H1 (cell line): Measurements from ENCODE around the gene GBA2. TPM values are rescaled to one million over a fixed set of nuclear protein-coding genes. Genes with fewer than 3 reads are reported as not detected.

Experiments
- CTCF ChIA-PET: fragments of 300-600 bp; sonication (Branson Sonifier 250); formaldehyde crosslinking; loops from one replicate; lab custom pipeline; 2021; ENCODE audit not compliant: partially characterized antibody; lab: Charles Lee
- POLR2A ChIA-PET: fragments of 300-600 bp; sonication (Branson Sonifier 250); formaldehyde crosslinking; loops from one replicate; lab custom pipeline; 2021; ENCODE audit warnings: inconsistent platforms; ENCODE audit not compliant: partially characterized antibody; lab: Charles Lee
- DNase-seq, 2 experiments: peaks; one replicate each; pipeline versions ENCODE4 v3.0.0 to v3.0.0-alpha.2; 2010 to 2022; ENCODE audit warnings: low spot score in 2 of 2, low read depth in 1 of 2, mixed read lengths in 1 of 2
- FAIRE-seq: peaks from 2 replicates; lab custom pipeline; 2011; peaks lifted over from hg19 to GRCh38; lab: Jason Lieb, UNC
- H2AFZ ChIP-seq: 2 replicates; pipeline ENCODE4 v1.8.1; 2012; ENCODE audit warnings: low read length, inconsistent platforms
- H2AK5ac ChIP-seq: 2 replicates; pipeline ENCODE4 v1.6.1; 2013; ENCODE audit warnings: low read depth, low read length
- H2BK120ac ChIP-seq: replicated peaks from 2 replicates; pipeline ENCODE3; 2013; ENCODE audit warnings: low read depth, low read length, inconsistent platforms
- H2BK12ac ChIP-seq: 2 replicates; pipeline ENCODE4 v1.6.1; 2013; ENCODE audit warnings: low read depth, low read length
- H2BK15ac ChIP-seq: 2 replicates; pipeline ENCODE4 v1.6.1; 2013; ENCODE audit warnings: low read length
- H2BK20ac ChIP-seq: 2 replicates; pipeline ENCODE4 v1.6.1; 2013; ENCODE audit warnings: low read length
- H2BK5ac ChIP-seq: 2 replicates; pipeline ENCODE4 v1.6.1; 2013; ENCODE audit warnings: low read depth, low read length
- H3K14ac ChIP-seq: 2 replicates; pipeline ENCODE4 v1.6.1; 2013; ENCODE audit warnings: inconsistent platforms; ENCODE audit not compliant: insufficient read length
- H3K18ac ChIP-seq: 2 replicates; pipeline ENCODE4 v1.6.1; 2013; ENCODE audit warnings: low read length; ENCODE audit errors: extremely low read depth
- H3K23ac ChIP-seq: 2 replicates; pipeline ENCODE4 v1.6.1; 2013; ENCODE audit warnings: inconsistent platforms; ENCODE audit not compliant: insufficient read length
- H3K23me2 ChIP-seq: 2 replicates; pipeline ENCODE4 v1.6.1; 2013; ENCODE audit warnings: low read depth, low read length
- H3K27ac ChIP-seq: 2 replicates; pipeline ENCODE4 v1.6.1; 2011; ENCODE audit warnings: low read depth, low read length, inconsistent platforms
- H3K27me3 ChIP-seq, 4 experiments: replicated peaks in 1 of 4; 1 replicate in 1 of 4; 2 replicates in 3 of 4; pipeline versions ENCODE4 v1.6.1 to v1.8.1; 2011 to 2013; ENCODE audit warnings: low read length in 3 of 4, mild to moderate bottlenecking in 3 of 4, inconsistent platforms in 2 of 4, mixed read lengths in 2 of 4, moderate library complexity in 1 of 4; ENCODE audit not compliant: control insufficient read depth in 3 of 4, insufficient read depth in 3 of 4; ENCODE audit errors: extremely low read depth in 1 of 4
- H3K36me3 ChIP-seq, 4 experiments: 2 replicates each; pipeline versions ENCODE4 v1.6.1 to v1.8.1; 2011 to 2013; ENCODE audit warnings: mild to moderate bottlenecking in 4 of 4, low read length in 3 of 4, moderate library complexity in 2 of 4, control low read depth in 1 of 4, inconsistent platforms in 1 of 4; ENCODE audit not compliant: insufficient read depth in 4 of 4, control insufficient read depth in 2 of 4
- H3K4ac ChIP-seq: replicated peaks from 2 replicates; pipeline ENCODE3; 2013; ENCODE audit warnings: low read length, low read depth, mixed read lengths, inconsistent platforms; ENCODE audit not compliant: insufficient read length
- H3K4me1 ChIP-seq, 4 experiments: replicated peaks in 1 of 4; 1 replicate in 1 of 4; 2 replicates in 3 of 4; pipeline versions ENCODE4 v1.6.1 to v1.8.1; 2011 to 2013; ENCODE audit warnings: low read length in 3 of 4, inconsistent platforms in 2 of 4, mixed read lengths in 1 of 4; ENCODE audit not compliant: insufficient read depth in 4 of 4, control insufficient read depth in 3 of 4
- H3K4me2 ChIP-seq, 2 experiments: 2 replicates each; pipeline versions ENCODE4 v1.6.1 to v1.8.1; 2011 to 2013; ENCODE audit warnings: low read depth in 2 of 2, low read length in 2 of 2, control low read depth in 1 of 2, inconsistent platforms in 1 of 2, mild to moderate bottlenecking in 1 of 2; ENCODE audit not compliant: insufficient read depth in 1 of 2
- H3K4me3 ChIP-seq, 4 experiments: fragments of 200-600, 300-600 bp in 1 of 4; sonication (generic), shearing (Covaris generic), sonication (Bioruptor Twin) in 1 of 4; 2 replicates each; pipeline versions ENCODE4 v1.5.1 to v1.8.1; 2011 to 2016; ENCODE audit warnings: low read length in 4 of 4, low read depth in 3 of 4, control low read depth in 2 of 4, inconsistent platforms in 2 of 4, mild to moderate bottlenecking in 2 of 4, mixed read lengths in 1 of 4, moderate library complexity in 1 of 4; ENCODE audit not compliant: insufficient read depth in 2 of 4; ENCODE audit errors: extremely low read depth in 1 of 4
- H3K56ac ChIP-seq: replicated peaks from 2 replicates; pipeline ENCODE3; 2013; ENCODE audit warnings: low read depth, mild to moderate bottlenecking, mixed read lengths, low read length, inconsistent platforms; ENCODE audit not compliant: insufficient read length
- H3K79me1 ChIP-seq: 2 replicates; pipeline ENCODE4 v1.6.1; 2013; ENCODE audit warnings: low read depth, low read length, control low read depth
- H3K79me2 ChIP-seq, 2 experiments: 2 replicates each; pipeline versions ENCODE4 v1.6.1 to v1.8.1; 2012 to 2013; ENCODE audit warnings: low read length in 2 of 2, mild to moderate bottlenecking in 2 of 2, inconsistent platforms in 1 of 2; ENCODE audit not compliant: insufficient read depth in 2 of 2, control insufficient read depth in 1 of 2
- H3K9ac ChIP-seq, 4 experiments: replicated peaks in 1 of 4; 1 replicate in 1 of 4; 2 replicates in 3 of 4; pipeline versions ENCODE4 v1.6.1 to v1.8.1; 2011 to 2013; ENCODE audit warnings: low read depth in 3 of 4, low read length in 3 of 4, control low read depth in 2 of 4, mild to moderate bottlenecking in 2 of 4, moderate library complexity in 2 of 4, inconsistent platforms in 1 of 4; ENCODE audit errors: extremely low read depth in 1 of 4
- H3K9me3 ChIP-seq, 2 experiments: 2 replicates each; pipeline versions ENCODE4 v1.6.1 to v1.8.1; 2012 to 2013; ENCODE audit warnings: mild to moderate bottlenecking in 2 of 2, moderate library complexity in 2 of 2, control low read depth in 1 of 2, inconsistent platforms in 1 of 2, low read depth in 1 of 2, low read length in 1 of 2, mixed read lengths in 1 of 2; ENCODE audit not compliant: insufficient read depth in 2 of 2
- H4K20me1 ChIP-seq, 2 experiments: replicated peaks in 1 of 2; 2 replicates each; pipeline versions ENCODE3 to v1.8.1; 2011 to 2013; ENCODE audit warnings: inconsistent platforms in 2 of 2, low read length in 2 of 2, mild to moderate bottlenecking in 1 of 2; ENCODE audit not compliant: insufficient read depth in 2 of 2, control insufficient read depth in 1 of 2
- H4K5ac ChIP-seq: 2 replicates; pipeline ENCODE4 v1.6.1; 2013; ENCODE audit warnings: low read length, low read depth, mixed read lengths, inconsistent platforms; ENCODE audit not compliant: insufficient read length
- H4K8ac ChIP-seq: 2 replicates; pipeline ENCODE4 v1.8.0; 2013; ENCODE audit warnings: mild to moderate bottlenecking, moderate library complexity, low read length, inconsistent platforms; ENCODE audit not compliant: insufficient read depth; ENCODE audit errors: extremely low read depth
- H4K91ac ChIP-seq: replicated peaks from 2 replicates; pipeline ENCODE3; 2013; ENCODE audit warnings: low read length, mixed read lengths, inconsistent platforms; ENCODE audit not compliant: insufficient read length
- RBBP5 ChIP-seq: IDR thresholded peaks from 2 replicates; pipeline ENCODE4 v1.7.1; 2012; ENCODE audit warnings: low read depth, mild to moderate bottlenecking, inconsistent platforms, low read length, moderate library complexity, borderline replicate concordance
- SAP30 ChIP-seq: fragments of 300-600 bp; sonication (generic); IDR thresholded peaks from 2 replicates; pipeline ENCODE4 v1.7.1; 2012; ENCODE audit warnings: low read length, moderate library complexity, mild to moderate bottlenecking, inconsistent platforms; ENCODE audit not compliant: insufficient read depth, insufficient replicate concordance
- WGBS, 2 experiments: shearing (Covaris generic) in 1 of 2; methylation state at CpG; one replicate each; pipeline versions ENCODE4 v1.1.6 to v1.1.7; 2013 to 2015; ENCODE audit warnings: low lambda C conversion rate in 2 of 2, mixed read lengths in 2 of 2, inconsistent platforms in 1 of 2, low coverage in 1 of 2, missing lambda C conversion rate in 1 of 2; ENCODE audit not compliant: insufficient replicate concordance in 2 of 2, insufficient coverage in 1 of 2, insufficient read length in 1 of 2; ENCODE audit errors: extremely low coverage in 1 of 2, missing lambda C conversion rate in 1 of 2; 5-methylcytosine and 5-hydroxymethylcytosine counted together
- polyA plus RNA-seq, 7 experiments: library from polyadenylated mRNA; depleted of rRNA in 3 of 7; stranded (reverse) in 5 of 7; unstranded in 2 of 7; fragments of >200 nt in 5 of 7; fragments of 200-250 nt in 2 of 7; gene quantifications; 1 replicate in 5 of 7; 2 replicates in 1 of 7; 4 replicates in 1 of 7; pipeline versions ENCODE4 v1.2.1 to v1.2.3, GENCODE V29; 2011 to 2013; ENCODE audit warnings: missing spikeins in 2 of 7, mixed read lengths in 2 of 7
- total RNA-seq: library from RNA; stranded (reverse); fragmentation: NEBNext Ultra II Directional; extraction: Animal tissue kit (Norgen Biotek cat#: 25700); gene quantifications from 2 replicates; pipeline ENCODE4 v1.2.1, GENCODE V29; 2021

The GBA2 gene
- total and polyA plus RNA-seq, 2 of the 8 experiments (the other 6 are each of a cell fraction or from before 2014, with no cell fraction given): 64.2 to 71.9 TPM

- Histone ChIP-seq H2BK20ac (no peak overlapping the region), H3K36me3 (peaks cover 0 to 16% (median 8%) of the 10 kb centered on the region in 4 experiments), H2BK5ac (0 out of 2 replicates have a peak overlapping the region, but pooled peaks have one; percentile 67), H2AFZ (no peak overlapping the region), H3K23ac (no peak overlapping the region), H3K14ac (no peak overlapping the region), H3K27ac (peak overlapping the region; percentile 41), H3K9me3 (no peaks in the 10 kb centered on the region), H3K56ac (peak overlapping the region; percentile 71), H3K23me2 (peaks cover 15% of the 10 kb centered on the region; the same call in 1 of the 2 replicates), H2BK12ac (no peak overlapping the region), H3K79me2 (peaks cover 2 to 53% of the 10 kb centered on the region in 2 experiments), H4K8ac (peak overlapping the region; percentile 82), H2AK5ac (no peak overlapping the region), H3K79me1 (peaks cover 16% of the 10 kb centered on the region), H3K4me2 (peak overlapping the region; percentile 92 to 94), H3K4me1 (peaks cover 21 to 48% (median 32%) of the 10 kb centered on the region in 4 experiments), H2BK120ac (no peak overlapping the region), H3K4ac (peak overlapping the region; percentile 12), H3K18ac (peak overlapping the region; percentile 28; the same call in 1 of the 2 replicates), H2BK15ac (no peak overlapping the region), H3K9ac (peak overlapping the region; percentile 55 to 85 (median 59)), H3K4me3 (peak overlapping the region; percentile 79 to 96 (median 90)), H4K5ac (peak overlapping the region; percentile 19), H4K91ac (no peak overlapping the region), H3K27me3 (no peaks in the 10 kb centered on the region), H4K20me1 (peaks cover 2 to 6% of the 10 kb centered on the region in 2 experiments)
- ChIA-PET CTCF (interaction anchor here (0.9 to 16.0 kb wide), 19 partner anchors 10 to 292 kb away, joined by 3 to 198 read pairs (median 5); partner anchors contain the start of genes ARHGEF39, CCDC107, GBA2 and MSMP), POLR2A (interaction anchor here (1.0 to 11.1 kb wide), 19 partner anchors 10 to 104 kb away, joined by 3 to 158 read pairs (median 6); partner anchors contain the start of genes ARHGEF39, CCDC107, GBA2 and HINT2)
- TF ChIP-seq RBBP5 (0 out of 2 replicates have a peak, but pooled peaks have one; percentile 1), SAP30 (no peak)
- FAIRE-seq (no peak), DNase-seq (no peak)
- 3% methylated on average over 23 of the region's 47 CpGs; no CpG with 5 or more reads in 1 of the 2 experiments for WGBS, 2 experiments
These were observed 17.4 kb downstream of the GBA2 start for GRCh38 chr9:35731415-35732184.
